Adrenal gland (tissue), 5 donors: ENCODE measurements around the gene DOCK9.

Source experiments
- CTCF ChIP-seq, 6 experiments: fragments of 450-650 bp in 4 of 6; fragments of 200-600 bp in 2 of 6; sonication (generic) in 1 of 6; IDR thresholded peaks; 1 replicate in 5 of 6; 2 replicates in 1 of 6; pipeline versions ENCODE4 v1.5.1 to v1.8.0; 2016 to 2021; ENCODE audit warnings: antibody characterized with exemption in 6 of 6, mild to moderate bottlenecking in 2 of 6, moderate library complexity in 1 of 6
- POLR2A ChIP-seq, 2 donors: fragments of 450-650 bp; IDR thresholded peaks; one replicate each; pipeline ENCODE4 v1.6.1; 2017; ENCODE audit warnings: antibody characterized with exemption in 2 of 2, mild to moderate bottlenecking in 2 of 2, moderate library complexity in 1 of 2
- donor health status: DM: no; HTN: no; CAD: no.

GRCh38 chr13:98957731-98958442, 20.0 kb downstream of the DOCK9 start:
- TF ChIP-seq CTCF (IDR thresholded peaks at IDR 0.05) (no peak), POLR2A (IDR thresholded peaks at IDR 0.05) (no peak)
